Ovary (tissue), 9 donors: Measurements from ENCODE around the gene PI4K2A. TPM values are rescaled to one million over a fixed set of nuclear protein-coding genes. Genes with fewer than 3 reads are reported as not detected.

ENCODE experiments used
- DNase-seq, 5 donors: peaks; one replicate each; pipeline ENCODE4 v3.0.0-alpha.2; 2019 to 2020
- H3K27ac ChIP-seq, 2 donors: fragments of 200-600 bp; one replicate each; pipeline versions ENCODE4 v1.5.1 to v1.8.0; 2019 to 2022
- H3K27me3 ChIP-seq: fragments of 200-600 bp; one replicate; pipeline ENCODE4 v1.8.0; 2022
- H3K36me3 ChIP-seq: fragments of 200-600 bp; sonication (generic); one replicate; pipeline ENCODE4 v1.5.1; 2019
- H3K4me1 ChIP-seq: one replicate; pipeline ENCODE4 v1.8.1; 2013; ENCODE audit warnings: mild to moderate bottlenecking, moderate library complexity; ENCODE audit not compliant: insufficient read depth
- H3K4me3 ChIP-seq: fragments of 200-600 bp; sonication (generic); one replicate; pipeline ENCODE4 v1.5.1; 2017
- H3K9me3 ChIP-seq, 2 donors: fragments of 200-600 bp in 1 of 2; sonication (generic) in 1 of 2; one replicate each; pipeline versions ENCODE4 v1.5.1 to v1.8.1; 2013 to 2019; ENCODE audit warnings: mild to moderate bottlenecking in 1 of 2, moderate library complexity in 1 of 2
- CTCF ChIP-seq, 3 donors: fragments of 450-650 bp in 2 of 3; fragments of 200-600 bp in 1 of 3; IDR thresholded peaks; one replicate each; pipeline versions ENCODE4 v1.5.1 to v1.8.0; 2016 to 2022; ENCODE audit warnings: antibody characterized with exemption in 3 of 3, mild to moderate bottlenecking in 1 of 3
- EP300 ChIP-seq: sonication (generic); formaldehyde crosslinking; IDR thresholded peaks from one replicate; pipeline ENCODE4 v1.6.1; 2017; ENCODE audit warnings: antibody characterized with exemption
- POLR2A ChIP-seq: fragments of 450-650 bp; IDR thresholded peaks from one replicate; pipeline ENCODE4 v1.6.1; 2017; ENCODE audit warnings: antibody characterized with exemption, mild to moderate bottlenecking, moderate library complexity
- WGBS, 3 donors: extraction: QIAGEN DNeasy Blood & Tissue Kit in 1 of 3; methylation state at CpG; one replicate each; pipeline versions ENCODE4 v1.1.5 to v1.1.7; 2013 to 2017; 5-methylcytosine and 5-hydroxymethylcytosine counted together
- intact Hi-C, 4 donors: fragments of 100-400 bp; cut with DNase I; formaldehyde crosslinking; loops; one replicate each; pipeline versions ENCODE4 v1.11.0 to v1.15.1; 2022 to 2023
- polyA plus RNA-seq, 2 donors: library from polyadenylated mRNA; stranded (reverse); fragments of 200-250 nt in 1 of 2; fragments of 350-450 nt in 1 of 2; fragmentation: Illumina TruSeq in 1 of 2; extraction: RNeasy Lipid Tissue Mini Kit (QIAGEN cat#74804) in 1 of 2; gene quantifications; one replicate each; pipeline ENCODE4 v1.2.3, GENCODE V29; 2013 to 2014
- total RNA-seq, 7 donors: library from RNA; depleted of rRNA in 2 of 7; stranded (reverse); fragments of >200 nt in 2 of 7; fragmentation: NEBNext Ultra II Directional in 3 of 7; extraction: Animal tissue kit (Norgen Biotek cat#: 25700) in 3 of 7; gene quantifications; one replicate each; pipeline versions ENCODE4 v1.1.0 to v1.2.4, GENCODE V29; 2016 to 2023
- donor health status: DM: no; HTN: no; CAD: no; lungs with moderate emphysema.
- donor health status: DM: no; HTN: no; CAD: no.
- donor health status: Bipolar disorder and iron deficiency.
- donor health status: DM: yes; HTN: yes; CAD: no.
- donor health status: DM: no; HTN: no; CAD: no.
- donor health status: DM: yes; HTN: yes; CAD: no.

The PI4K2A gene
- total and polyA plus RNA-seq, 9 donors = 10.8 to 23.8 (median 12.6) TPM

GRCh38 chr10:97669571-97669970, 29.1 kb downstream of the PI4K2A start:
- intact Hi-C loops = no loop called here
- TF ChIP-seq EP300 = no peak
- no peak for TF ChIP-seq POLR2A
- no peak for TF ChIP-seq CTCF (IDR thresholded peaks at IDR 0.05)
- Histone ChIP-seq H3K36me3 (no peaks in the 10 kb centered on the region), H3K4me3 (no peak overlapping the region), H3K27me3 (no peaks in the 10 kb centered on the region), H3K4me1 (no peaks in the 10 kb centered on the region), H3K27ac (no peak overlapping the region), H3K9me3 (no peaks in the 10 kb centered on the region)
- WGBS, 3 donors = 69 to 74% (median 72%) methylated on average over 1 of the region's 1 CpG
- DNase-seq = no peak

GRCh38 chr10:97673736-97674525, 33.5 kb downstream of the PI4K2A start:
- Histone ChIP-seq H3K36me3 (no peaks in the 10 kb centered on the region), H3K27ac (no peak overlapping the region), H3K4me3 (no peak overlapping the region), H3K27me3 (no peaks in the 10 kb centered on the region), H3K4me1 (no peaks in the 10 kb centered on the region), H3K9me3 (no peaks in the 10 kb centered on the region)
- peak in 3 of 5 donors; percentile 40 to 71 (median 61) for DNase-seq
- whole genome bisulfite sequencing, 3 donors = 24 to 38% (median 34%) methylated on average over 8 of the region's 8 CpGs
- no peak for TF ChIP-seq EP300
- TF ChIP-seq CTCF (IDR thresholded peaks at IDR 0.05) = no peak
- no peak for TF ChIP-seq POLR2A
- intact Hi-C loops = loop anchor here in 2 of 4 donors (2.0 to 10.0 kb wide), 2 partner anchors 59 to 61 kb away; partner anchors contain the start of gene ZFYVE27 (in 1 of the 2)

GRCh38 chr10:97675222-97675621, 34.8 kb downstream of the PI4K2A start:
- WGBS, 3 donors = 84 to 94% (median 86%) methylated on average over 6 to 9 of the region's 9 CpGs
- DNase-seq = no peak
- intact Hi-C loops = loop anchor here in 2 of 4 donors (2.0 to 10.0 kb wide), 2 partner anchors 58 to 60 kb away; partner anchors contain the start of gene ZFYVE27 (in 1 of the 2)
- no peaks in the 10 kb centered on the region for H3K9me3 ChIP-seq
- H3K4me3 ChIP-seq = no peak overlapping the region
- no peaks in the 10 kb centered on the region for H3K27me3 ChIP-seq
- no peaks in the 10 kb centered on the region for H3K4me1 ChIP-seq
- no peaks in the 10 kb centered on the region for H3K36me3 ChIP-seq
- no peak for TF ChIP-seq EP300
- TF ChIP-seq CTCF (IDR thresholded peaks at IDR 0.05) = no peak
- no peak for TF ChIP-seq POLR2A
- H3K27ac ChIP-seq = no peak overlapping the region

- Histone ChIP-seq H3K4me1 (no peaks in the 10 kb centered on the region), H3K27ac (no peak overlapping the region), H3K4me3 (no peak overlapping the region), H3K36me3 (no peaks in the 10 kb centered on the region), H3K27me3 (no peaks in the 10 kb centered on the region), H3K9me3 (no peaks in the 10 kb centered on the region)
- DNase-seq = peak in 2 of 5 donors; percentile 23 to 48
- intact Hi-C loops = loop anchor here in 2 of 4 donors (2.0 to 10.0 kb wide), 2 partner anchors 56 to 58 kb away; partner anchors contain the start of gene ZFYVE27 (in 1 of the 2)
- 78 to 94% (median 91%) methylated on average over 2 of the region's 2 CpGs for WGBS, 3 donors
- TF ChIP-seq CTCF (IDR thresholded peaks at IDR 0.05) (peak; percentile 68 to 88 (median 79)), POLR2A (no peak)
These were observed 36.5 kb downstream of the PI4K2A start for GRCh38 chr10:97676770-97677581.
